Vagina (tissue), 2 donors: Measurements from ENCODE around the gene XK. TPM values are rescaled to one million over a fixed set of nuclear protein-coding genes. Genes with fewer than 3 reads are reported as not detected.

Source experiments
- DNase-seq, 2 donors: peaks; one replicate each; pipeline ENCODE4 v3.0.0-alpha.2; 2017; ENCODE audit errors: extremely low spot score in 2 of 2
- H3K27ac ChIP-seq: fragments of 200-600 bp; sonication (generic); one replicate; pipeline ENCODE4 v1.5.1; 2019
- H3K27me3 ChIP-seq: fragments of 200-600 bp; sonication (generic); one replicate; pipeline ENCODE4 v1.5.1; 2019
- H3K36me3 ChIP-seq, 2 donors: fragments of 200-600 bp; sonication (generic); one replicate each; pipeline ENCODE4 v1.5.1; 2017 to 2019
- H3K4me1 ChIP-seq: fragments of 200-600 bp; sonication (generic); one replicate; pipeline ENCODE4 v1.5.1; 2019
- H3K4me3 ChIP-seq, 2 donors: fragments of 200-600 bp; sonication (generic); 1 replicate in 1 of 2; 2 replicates in 1 of 2; pipeline ENCODE4 v1.5.1; 2016 to 2019
- H3K9me3 ChIP-seq: fragments of 200-600 bp; sonication (generic); one replicate; pipeline ENCODE4 v1.5.1; 2019
- CTCF ChIP-seq, 3 experiments: fragments of 450-650 bp in 2 of 3; fragments of 200-600 bp in 1 of 3; sonication (generic) in 1 of 3; IDR thresholded peaks; one replicate each; pipeline ENCODE4 v1.5.1; 2017 to 2019; ENCODE audit warnings: antibody characterized with exemption in 3 of 3, mild to moderate bottlenecking in 2 of 3, moderate library complexity in 2 of 3
- POLR2A ChIP-seq, 2 donors: fragments of 450-650 bp; IDR thresholded peaks; one replicate each; pipeline ENCODE4 v1.6.1; 2017; ENCODE audit warnings: antibody characterized with exemption in 2 of 2, mild to moderate bottlenecking in 2 of 2, moderate library complexity in 2 of 2
- POLR2AphosphoS5 ChIP-seq, 2 donors: sonication (generic); formaldehyde crosslinking; IDR thresholded peaks; one replicate each; pipeline ENCODE4 v1.9.0; 2017; ENCODE audit warnings: antibody characterized with exemption in 2 of 2, mild to moderate bottlenecking in 2 of 2, low read depth in 1 of 2; ENCODE audit not compliant: insufficient read depth in 1 of 2
- intact Hi-C: fragments of 100-400 bp; cut with DNase I; formaldehyde crosslinking; loops from one replicate; pipeline ENCODE4 v1.15.1; 2023
- total RNA-seq: library from RNA; depleted of rRNA; stranded (reverse); fragments of >200 nt; gene quantifications from one replicate; pipeline ENCODE4 v1.2.3, GENCODE V29; 2016

XK gene
- total RNA-seq, 1 donor from 2014 or later: 2.0 TPM

- intact Hi-C loops: no loop called here
- no peaks in the 10 kb centered on the region for H3K36me3 ChIP-seq
- no peaks in the 10 kb centered on the region for H3K9me3 ChIP-seq
- no peaks in the 10 kb centered on the region for H3K27me3 ChIP-seq
- H3K27ac ChIP-seq: no peak overlapping the region
- H3K4me3 ChIP-seq: no peak overlapping the region
- no peak for DNase-seq
- no peaks in the 10 kb centered on the region for H3K4me1 ChIP-seq
- TF ChIP-seq CTCF (IDR thresholded peaks at IDR 0.05) (no peak), POLR2A (IDR thresholded peaks at IDR 0.05) (no peak), POLR2AphosphoS5 (IDR thresholded peaks at IDR 0.05; ENCODE audit: insufficient read depth in 1 of 2, low read depth in 1 of 2) (no peak)
Observed at GRCh38 chrX:37653397-37654085, 32.0 kb upstream of the XK start.

GRCh38 chrX:37658343-37659030 is 27.1 kb upstream of the XK start:
- no peak overlapping the region for H3K4me3 ChIP-seq
- no peaks in the 10 kb centered on the region for H3K36me3 ChIP-seq
- no peaks in the 10 kb centered on the region for H3K27me3 ChIP-seq
- no peak for DNase-seq
- H3K4me1 ChIP-seq: no peaks in the 10 kb centered on the region
- H3K27ac ChIP-seq: no peak overlapping the region
- H3K9me3 ChIP-seq: no peaks in the 10 kb centered on the region
- intact Hi-C loops: no loop called here
- TF ChIP-seq POLR2AphosphoS5 (IDR thresholded peaks at IDR 0.05; ENCODE audit: insufficient read depth in 1 of 2, low read depth in 1 of 2) (no peak), CTCF (IDR thresholded peaks at IDR 0.05) (no peak), POLR2A (IDR thresholded peaks at IDR 0.05) (no peak)

GRCh38 chrX:37659047-37659446 is 26.5 kb upstream of the XK start:
- H3K4me1 ChIP-seq: no peaks in the 10 kb centered on the region
- no peaks in the 10 kb centered on the region for H3K27me3 ChIP-seq
- H3K9me3 ChIP-seq: no peaks in the 10 kb centered on the region
- H3K27ac ChIP-seq: no peak overlapping the region
- no peak overlapping the region for H3K4me3 ChIP-seq
- intact Hi-C loops: no loop called here
- H3K36me3 ChIP-seq: no peaks in the 10 kb centered on the region
- TF ChIP-seq CTCF (IDR thresholded peaks at IDR 0.05) (no peak), POLR2AphosphoS5 (IDR thresholded peaks at IDR 0.05; ENCODE audit: insufficient read depth in 1 of 2, low read depth in 1 of 2) (no peak), POLR2A (IDR thresholded peaks at IDR 0.05) (no peak)
- DNase-seq: no peak

- H3K9me3 ChIP-seq: no peaks in the 10 kb centered on the region
- no peak overlapping the region for H3K27ac ChIP-seq
- no peak overlapping the region for H3K4me3 ChIP-seq
- TF ChIP-seq CTCF (IDR thresholded peaks at IDR 0.05): no peak
- TF ChIP-seq POLR2AphosphoS5 (IDR thresholded peaks at IDR 0.05; ENCODE audit: insufficient read depth in 1 of 2, low read depth in 1 of 2): no peak
- no peak for TF ChIP-seq POLR2A (IDR thresholded peaks at IDR 0.05)
- DNase-seq: no peak
- no peaks in the 10 kb centered on the region for H3K27me3 ChIP-seq
- H3K4me1 ChIP-seq: no peaks in the 10 kb centered on the region
- no peaks in the 10 kb centered on the region for H3K36me3 ChIP-seq
- intact Hi-C loops: no loop called here
Observed at GRCh38 chrX:37662181-37662580, 23.4 kb upstream of the XK start.

- intact Hi-C loops: no loop called here
- TF ChIP-seq CTCF (IDR thresholded peaks at IDR 0.05): no peak
- no peak for TF ChIP-seq POLR2AphosphoS5 (IDR thresholded peaks at IDR 0.05; ENCODE audit: insufficient read depth in 1 of 2, low read depth in 1 of 2)
- TF ChIP-seq POLR2A (IDR thresholded peaks at IDR 0.05): no peak
- Histone ChIP-seq H3K27ac (no peak overlapping the region), H3K4me3 (no peak overlapping the region), H3K9me3 (no peaks in the 10 kb centered on the region), H3K36me3 (no peaks in the 10 kb centered on the region), H3K4me1 (no peaks in the 10 kb centered on the region), H3K27me3 (no peaks in the 10 kb centered on the region)
- DNase-seq: no peak
Observed at GRCh38 chrX:37666516-37666915, 19.1 kb upstream of the XK start.
